Esophagus (tissue), 2 donors: ENCODE measurements around the gene ZNF391. TPM values are rescaled to one million over a fixed set of nuclear protein-coding genes. Genes with fewer than 3 reads are reported as not detected.
A peak's percentile ranks its signal among the peaks of the same experiment; 100 is the strongest.
"Not testable (repeated sequence)": the region's sequence is repeated elsewhere in the genome, so short reads cannot be mapped to it uniquely, and the experiment has no call there.

Experiments used
- H3K27ac ChIP-seq, 2 donors: one replicate each; pipeline ENCODE4 v1.5.1; 2013; ENCODE audit warnings: low read depth in 2 of 2, mild to moderate bottlenecking in 2 of 2, inconsistent platforms in 1 of 2, low read length in 1 of 2, moderate library complexity in 1 of 2
- H3K27me3 ChIP-seq, 2 donors: one replicate each; pipeline ENCODE4 v1.6.1; 2013; ENCODE audit warnings: low read length in 2 of 2, control low read depth in 1 of 2, mild to moderate bottlenecking in 1 of 2; ENCODE audit not compliant: insufficient read depth in 2 of 2, control insufficient read depth in 1 of 2
- H3K36me3 ChIP-seq, 2 donors: one replicate each; pipeline ENCODE4 v1.6.1; 2013; ENCODE audit warnings: low read length in 1 of 2; ENCODE audit not compliant: control insufficient read depth in 2 of 2, insufficient read depth in 2 of 2
- H3K4me1 ChIP-seq, 2 donors: one replicate each; pipeline ENCODE4 v1.6.1; 2013; ENCODE audit warnings: low read length in 1 of 2; ENCODE audit not compliant: control insufficient read depth in 2 of 2, insufficient read depth in 2 of 2
- H3K4me3 ChIP-seq, 2 donors: one replicate each; pipeline ENCODE4 v1.5.1; 2013; ENCODE audit warnings: low read length in 2 of 2, mild to moderate bottlenecking in 2 of 2, low read depth in 1 of 2, moderate library complexity in 1 of 2
- H3K9me3 ChIP-seq, 2 donors: one replicate each; pipeline ENCODE4 v1.6.1; 2013; ENCODE audit warnings: mild to moderate bottlenecking in 2 of 2, low read depth in 1 of 2, low read length in 1 of 2, moderate library complexity in 1 of 2; ENCODE audit not compliant: control insufficient read depth in 2 of 2, insufficient read depth in 1 of 2
- WGBS, 2 donors: extraction: QIAGEN DNeasy Blood & Tissue Kit; methylation state at CpG; one replicate each; pipeline ENCODE4 v1.1.7; 2013; 5-methylcytosine and 5-hydroxymethylcytosine counted together
- polyA plus RNA-seq, 2 donors: library from polyadenylated mRNA; stranded (reverse); fragments of 200-250 nt; gene quantifications; one replicate each; pipeline ENCODE4 v1.2.3, GENCODE V29; 2013
- donor health status: healthy with polysubstance abuse.
- donor health status: Bipolar disorder and iron deficiency.

Gene ZNF391
- polyA plus RNA-seq, result under 1 TPM; 0.47 to 0.51 TPM

DNA sequence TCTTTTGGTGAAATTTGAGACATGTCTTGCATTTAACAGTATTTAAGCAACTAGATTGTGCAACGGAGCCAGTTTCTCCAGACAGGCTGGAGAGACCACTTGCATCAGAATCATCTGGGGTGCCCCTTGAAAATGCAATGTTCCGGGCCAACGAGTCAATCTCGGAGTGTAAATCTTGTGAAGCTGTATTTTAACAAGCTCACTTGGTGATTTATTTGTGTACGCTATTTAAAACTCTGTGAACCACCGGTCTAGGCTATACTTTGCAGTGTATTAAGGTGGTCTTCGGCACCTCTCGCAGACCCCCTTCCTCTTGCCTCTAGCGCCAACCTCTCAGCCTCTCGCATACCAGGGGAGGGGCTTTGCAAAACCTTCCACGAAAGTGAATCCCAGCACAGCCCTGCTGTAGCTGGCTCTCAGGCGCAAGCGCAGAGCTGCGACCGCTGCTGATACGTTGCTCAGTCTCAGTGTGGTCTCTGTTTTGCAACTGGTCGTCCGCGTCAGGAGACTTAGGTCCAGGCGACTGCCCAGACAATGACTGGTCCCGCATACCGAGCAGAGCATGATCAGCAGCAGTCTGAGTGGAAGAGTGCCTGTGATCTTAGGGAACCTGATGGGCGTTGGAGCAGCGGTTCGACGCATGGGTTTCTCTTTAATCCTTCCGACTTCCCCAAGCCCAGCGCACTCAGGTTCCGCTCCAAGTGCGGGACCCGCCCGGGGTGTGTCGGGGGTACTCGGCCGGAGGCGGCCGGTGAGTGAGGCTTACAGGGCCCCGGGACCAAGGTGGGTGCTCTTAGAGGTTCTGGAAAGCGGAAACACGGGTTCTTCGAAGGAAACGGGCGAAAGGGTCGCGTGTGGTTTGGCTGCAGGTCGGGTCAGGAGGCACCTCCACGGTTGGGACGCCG lies at the start of gene ZNF391:
ZNF391 (plus strand) TSS at position 467 of the 905 bp plus-strand sequence. CDS start 11,612 bp downstream, outside the sequence.
- Histone ChIP-seq H3K36me3 (no peaks in the 10 kb centered on the region), H3K27ac (peak within 1 kb of the TSS; percentile 76 to 84), H3K4me3 (peak within 1 kb of the TSS; percentile 65 to 73), H3K27me3 (no peaks in the 10 kb centered on the region), H3K9me3 (no peaks in the 10 kb centered on the region), H3K4me1 (no peaks in the 10 kb centered on the region)
- 0 to 1% methylated on average over 49 of the region's 49 CpGs for WGBS, 2 donors

DNA sequence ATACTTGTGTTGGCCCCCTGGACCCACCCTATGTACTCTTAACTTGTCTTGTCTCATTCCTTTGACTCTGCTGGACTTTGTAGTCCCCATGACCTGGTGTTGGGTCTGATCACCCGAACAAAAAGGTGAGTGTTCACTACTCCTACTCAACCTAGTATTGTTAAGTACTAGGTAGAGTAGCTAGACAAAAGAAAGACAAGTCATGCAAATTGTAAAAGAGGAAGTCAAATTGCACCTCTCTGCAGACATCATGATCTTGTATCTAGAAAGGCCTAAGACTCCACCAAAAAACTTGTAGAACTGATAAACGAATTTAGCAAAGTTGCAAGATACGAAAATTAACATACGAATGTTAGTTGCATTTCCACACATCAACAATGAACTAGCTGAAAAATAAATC lies 35.7 kb upstream of the ZNF391 start:
- H3K27ac ChIP-seq, result no peak overlapping the region
- peaks cover 3 to 4% of the 10 kb centered on the region in 2 donors for H3K9me3 ChIP-seq
- WGBS, 2 donors, result 86 to 87% methylated on average over 4 of the region's 4 CpGs
- H3K27me3 ChIP-seq, result no peaks in the 10 kb centered on the region
- H3K36me3 ChIP-seq, result no peaks in the 10 kb centered on the region
- no peak overlapping the region for H3K4me3 ChIP-seq
- H3K4me1 ChIP-seq, result no peaks in the 10 kb centered on the region

GRCh38 chr6:27358786-27359185 lies 29.8 kb upstream of the ZNF391 start:
- Histone ChIP-seq H3K27ac (no peak overlapping the region), H3K36me3 (peaks cover 0 to 2% of the 10 kb centered on the region in 2 donors), H3K9me3 (no peaks in the 10 kb centered on the region), H3K4me1 (no peaks in the 10 kb centered on the region), H3K27me3 (no peaks in the 10 kb centered on the region), H3K4me3 (no peak overlapping the region)
- 86 to 95% methylated on average over 2 of the region's 2 CpGs for WGBS, 2 donors

GRCh38 chr6:27359231-27359630 lies 29.3 kb upstream of the ZNF391 start:
- H3K4me3 ChIP-seq, result no peak overlapping the region
- H3K36me3 ChIP-seq, result peaks cover 0 to 2% of the 10 kb centered on the region in 2 donors
- 91 to 92% methylated on average over 1 of the region's 1 CpG for WGBS, 2 donors
- H3K4me1 ChIP-seq, result no peaks in the 10 kb centered on the region
- H3K9me3 ChIP-seq, result no peaks in the 10 kb centered on the region
- H3K27me3 ChIP-seq, result no peaks in the 10 kb centered on the region
- H3K27ac ChIP-seq, result no peak overlapping the region

DNA sequence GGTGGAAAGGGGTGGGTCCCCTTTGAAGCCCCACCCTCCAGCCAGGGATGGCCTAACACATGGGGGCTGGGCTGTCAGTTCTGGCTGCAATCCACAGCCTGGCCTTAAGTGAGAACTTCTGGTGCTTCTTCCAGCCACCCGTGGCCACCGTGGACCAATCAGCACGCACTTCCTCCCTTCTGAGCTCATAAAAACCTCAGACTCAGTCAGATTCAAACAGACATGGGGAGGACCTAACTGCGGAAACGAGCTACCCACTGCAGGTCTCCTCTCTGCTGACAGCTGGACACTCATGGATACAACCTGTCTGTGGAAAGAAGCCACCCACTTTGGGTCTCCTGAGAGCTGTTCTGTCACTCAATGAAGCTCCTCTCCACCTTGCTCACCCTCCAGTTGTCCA lies 20.4 kb upstream of the ZNF391 start:
- peaks cover 0 to 10% of the 10 kb centered on the region in 2 donors for H3K36me3 ChIP-seq
- H3K4me3 ChIP-seq, result no peak overlapping the region
- H3K27me3 ChIP-seq, result no peaks in the 10 kb centered on the region
- H3K27ac ChIP-seq, result no peak overlapping the region
- WGBS, 2 donors, result 92 to 96% methylated on average over 5 of the region's 5 CpGs
- H3K4me1 ChIP-seq, result no peaks in the 10 kb centered on the region
- peaks cover 0 to 7% of the 10 kb centered on the region in 2 donors for H3K9me3 ChIP-seq

DNA sequence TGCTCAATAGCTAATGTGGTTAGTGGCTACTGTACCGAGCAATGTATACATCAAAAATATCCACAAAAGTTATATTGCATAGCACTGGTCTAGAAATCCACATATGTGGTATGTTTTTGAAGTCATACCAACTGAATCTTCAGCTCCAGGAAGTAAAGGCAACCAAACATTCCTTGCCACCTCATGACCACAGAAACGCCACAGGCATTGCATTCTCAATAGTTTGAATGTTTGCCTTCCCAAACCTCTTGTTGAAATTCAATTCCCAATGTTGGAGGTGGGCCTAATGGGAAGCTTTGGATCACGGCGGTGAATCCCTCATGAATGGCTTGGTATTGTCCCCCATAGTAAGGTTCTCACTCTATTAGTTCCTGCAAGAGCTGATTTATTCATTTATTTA lies 18.2 kb upstream of the ZNF391 start:
- Histone ChIP-seq H3K4me3 (no peak overlapping the region), H3K27me3 (no peaks in the 10 kb centered on the region), H3K36me3 (peaks cover 0 to 10% of the 10 kb centered on the region in 2 donors), H3K4me1 (no peaks in the 10 kb centered on the region), H3K9me3 (peaks cover 0 to 7% of the 10 kb centered on the region in 2 donors), H3K27ac (no peak overlapping the region)
- 93 to 94% methylated on average over 4 of the region's 4 CpGs for WGBS, 2 donors

- H3K9me3 ChIP-seq, result no peaks in the 10 kb centered on the region
- H3K36me3 ChIP-seq, result no peaks in the 10 kb centered on the region
- 1% methylated on average over 31 of the region's 31 CpGs for WGBS, 2 donors
- H3K27me3 ChIP-seq, result no peaks in the 10 kb centered on the region
- H3K4me3 ChIP-seq, result peak overlapping the region; percentile 68 to 91
- H3K4me1 ChIP-seq, result no peaks in the 10 kb centered on the region
- peak overlapping the region; percentile 61 to 72 for H3K27ac ChIP-seq
These were observed 13.5 kb upstream of the ZNF391 start for GRCh38 chr6:27374824-27375612.

DNA sequence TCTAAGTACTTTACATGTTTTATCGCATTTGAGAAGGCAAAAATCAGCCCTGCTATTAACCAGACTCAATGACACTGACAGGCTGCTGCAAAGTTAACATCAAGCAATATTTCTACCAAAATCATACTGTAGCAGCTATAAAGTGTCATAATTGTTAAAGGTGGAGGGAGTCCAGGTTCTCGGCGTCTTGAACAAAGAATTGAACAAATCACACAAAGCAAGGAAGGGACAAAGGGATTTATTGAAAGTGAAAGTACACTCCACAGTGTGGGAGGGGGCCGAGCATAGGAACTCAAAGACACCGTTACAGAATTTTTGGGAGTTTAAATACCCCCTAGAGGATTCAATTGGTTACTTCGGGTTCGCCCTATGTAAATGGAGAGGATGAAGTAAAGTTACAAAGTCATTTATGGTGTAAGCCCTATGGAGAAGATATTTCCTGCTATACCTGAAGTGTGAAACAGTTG lies 12.9 kb upstream of the ZNF391 start:
- H3K4me1 ChIP-seq, result no peaks in the 10 kb centered on the region
- H3K36me3 ChIP-seq, result no peaks in the 10 kb centered on the region
- no peaks in the 10 kb centered on the region for H3K27me3 ChIP-seq
- H3K27ac ChIP-seq, result no peak overlapping the region
- 28 to 46% methylated on average over 7 of the region's 7 CpGs for WGBS, 2 donors
- peak overlapping the region in 1 of 2 donors; percentile 91 for H3K4me3 ChIP-seq
- no peaks in the 10 kb centered on the region for H3K9me3 ChIP-seq

DNA sequence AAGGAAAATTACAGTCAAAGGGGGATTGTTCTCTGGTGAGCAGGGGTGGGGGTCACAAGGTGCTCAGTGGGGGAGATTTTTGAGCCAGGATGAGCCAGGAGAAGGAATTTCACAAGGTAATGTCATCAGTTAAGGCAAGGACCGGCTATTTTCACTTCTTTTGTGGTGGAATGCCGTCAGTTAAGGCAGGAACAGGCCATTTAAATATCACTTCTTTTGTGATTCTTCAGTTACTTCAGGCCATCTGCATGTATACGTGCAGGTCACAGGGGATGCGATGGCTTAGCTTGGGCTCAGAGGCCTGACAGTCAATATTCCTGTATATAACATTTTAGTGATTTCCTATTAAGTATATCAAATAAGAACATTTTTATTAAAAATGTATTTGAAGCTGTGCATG lies 10.2 kb upstream of the ZNF391 start:
- not testable (repeated sequence) for H3K36me3 ChIP-seq, H3K9me3 ChIP-seq, H3K4me1 ChIP-seq, H3K4me3 ChIP-seq, H3K27me3 ChIP-seq, H3K27ac ChIP-seq
- WGBS, 2 donors, result 67 to 68% methylated on average over 4 of the region's 4 CpGs
